Fibroblast of the aortic adventitia (primary cell): ENCODE results near the gene GOLGA6L7. TPM values are rescaled to one million over a fixed set of nuclear protein-coding genes. Genes with fewer than 3 reads are reported as not detected.
"Not testable (repeated sequence)": the region's sequence is repeated elsewhere in the genome, so short reads cannot be mapped to it uniquely, and the experiment has no call there.

ENCODE experiments used
- DNase-seq: peaks from one replicate; pipeline ENCODE4 v3.0.0-alpha.2; 2010; ENCODE audit warnings: low read depth
- H3K4me3 ChIP-seq: 2 replicates; pipeline ENCODE4 v1.5.1; 2011; ENCODE audit warnings: low read depth, mild to moderate bottlenecking, control low read depth, low read length, moderate library complexity
- total RNA-seq: library from RNA; depleted of rRNA; stranded (reverse); fragments of >200 nt; gene quantifications from 2 replicates; pipeline ENCODE4 v1.2.3, GENCODE V29; 2012; ENCODE audit warnings: low replicate concordance
- TF ChIP-seq, protein P1 (sequence below): IDR thresholded peaks from 2 replicates; pipeline ENCODE4 v1.5.1; 2011; ENCODE audit warnings: mild to moderate bottlenecking, low read length, control low read depth, inconsistent platforms; ENCODE audit not compliant: insufficient read depth

The GOLGA6L7 gene
- total RNA-seq, 1 donor: not detected

DNA sequence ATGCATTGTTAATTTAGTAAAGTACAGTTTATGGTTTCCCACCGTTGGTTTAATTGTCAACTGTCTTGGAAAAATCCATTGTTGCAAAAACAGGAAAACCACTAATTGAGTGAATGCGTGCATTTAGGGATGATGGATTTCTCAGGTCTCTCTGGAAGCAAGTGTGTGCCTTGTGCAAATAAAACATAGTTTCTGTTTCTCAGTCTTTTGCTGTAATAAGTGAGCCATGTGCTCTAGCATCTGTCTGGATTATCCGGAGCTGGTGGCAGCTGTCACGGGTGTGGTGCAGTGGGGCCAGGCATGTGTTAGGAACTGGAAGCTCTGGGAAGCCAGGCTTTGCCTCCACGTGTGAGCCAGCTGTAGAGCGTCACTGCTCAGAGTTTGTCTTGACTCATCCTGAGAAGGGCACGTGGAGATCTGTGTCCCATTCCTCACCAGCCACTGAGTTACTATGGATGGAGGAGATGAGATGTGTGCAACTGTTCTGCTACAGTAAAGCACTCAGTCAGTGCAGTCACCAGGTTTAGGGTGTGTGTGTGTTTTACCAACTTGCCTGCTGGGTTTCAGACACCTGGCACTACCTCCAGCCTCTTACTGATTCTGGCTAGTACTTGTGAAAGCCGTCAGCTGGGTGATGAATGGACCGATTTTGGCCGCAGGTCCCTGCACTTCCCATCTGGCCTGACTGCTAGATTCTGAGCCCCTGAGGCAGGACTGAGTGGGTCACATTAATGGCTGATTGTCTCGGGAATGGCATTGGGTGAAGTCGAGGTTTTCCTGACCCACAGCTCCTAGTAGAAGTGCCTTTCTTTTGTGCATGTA lies 44.6 kb upstream of the GOLGA6L7 start:
- TF ChIP-seq, protein P1, sequence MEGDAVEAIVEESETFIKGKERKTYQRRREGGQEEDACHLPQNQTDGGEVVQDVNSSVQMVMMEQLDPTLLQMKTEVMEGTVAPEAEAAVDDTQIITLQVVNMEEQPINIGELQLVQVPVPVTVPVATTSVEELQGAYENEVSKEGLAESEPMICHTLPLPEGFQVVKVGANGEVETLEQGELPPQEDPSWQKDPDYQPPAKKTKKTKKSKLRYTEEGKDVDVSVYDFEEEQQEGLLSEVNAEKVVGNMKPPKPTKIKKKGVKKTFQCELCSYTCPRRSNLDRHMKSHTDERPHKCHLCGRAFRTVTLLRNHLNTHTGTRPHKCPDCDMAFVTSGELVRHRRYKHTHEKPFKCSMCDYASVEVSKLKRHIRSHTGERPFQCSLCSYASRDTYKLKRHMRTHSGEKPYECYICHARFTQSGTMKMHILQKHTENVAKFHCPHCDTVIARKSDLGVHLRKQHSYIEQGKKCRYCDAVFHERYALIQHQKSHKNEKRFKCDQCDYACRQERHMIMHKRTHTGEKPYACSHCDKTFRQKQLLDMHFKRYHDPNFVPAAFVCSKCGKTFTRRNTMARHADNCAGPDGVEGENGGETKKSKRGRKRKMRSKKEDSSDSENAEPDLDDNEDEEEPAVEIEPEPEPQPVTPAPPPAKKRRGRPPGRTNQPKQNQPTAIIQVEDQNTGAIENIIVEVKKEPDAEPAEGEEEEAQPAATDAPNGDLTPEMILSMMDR: no peak
- DNase-seq: no peak

DNA sequence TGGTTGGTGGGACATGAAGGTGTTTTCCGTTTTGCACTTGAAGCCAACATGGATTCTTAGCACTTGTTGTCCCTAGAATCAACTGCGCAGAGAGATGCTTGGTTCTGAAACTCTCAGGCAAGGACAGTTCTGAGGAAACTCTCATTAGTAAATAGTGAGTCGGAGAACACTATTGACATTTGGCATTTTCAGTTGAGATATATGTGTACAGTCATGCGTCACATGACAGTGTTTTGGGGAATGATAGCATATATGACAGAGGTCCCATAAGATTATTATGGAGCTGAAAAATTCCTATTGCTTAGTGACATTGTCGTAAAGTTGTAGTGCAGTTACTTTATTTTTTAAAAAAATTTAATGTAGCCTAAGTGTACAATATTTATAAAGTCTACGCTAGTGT lies 43.1 kb upstream of the GOLGA6L7 start:
- TF ChIP-seq, protein P1: no peak
- no peak overlapping the region for H3K4me3 ChIP-seq
- no peak for DNase-seq

More for the DNA sequence above, 44.6 kb upstream of the GOLGA6L7 start:
- H3K4me3 ChIP-seq: no peak overlapping the region

DNA sequence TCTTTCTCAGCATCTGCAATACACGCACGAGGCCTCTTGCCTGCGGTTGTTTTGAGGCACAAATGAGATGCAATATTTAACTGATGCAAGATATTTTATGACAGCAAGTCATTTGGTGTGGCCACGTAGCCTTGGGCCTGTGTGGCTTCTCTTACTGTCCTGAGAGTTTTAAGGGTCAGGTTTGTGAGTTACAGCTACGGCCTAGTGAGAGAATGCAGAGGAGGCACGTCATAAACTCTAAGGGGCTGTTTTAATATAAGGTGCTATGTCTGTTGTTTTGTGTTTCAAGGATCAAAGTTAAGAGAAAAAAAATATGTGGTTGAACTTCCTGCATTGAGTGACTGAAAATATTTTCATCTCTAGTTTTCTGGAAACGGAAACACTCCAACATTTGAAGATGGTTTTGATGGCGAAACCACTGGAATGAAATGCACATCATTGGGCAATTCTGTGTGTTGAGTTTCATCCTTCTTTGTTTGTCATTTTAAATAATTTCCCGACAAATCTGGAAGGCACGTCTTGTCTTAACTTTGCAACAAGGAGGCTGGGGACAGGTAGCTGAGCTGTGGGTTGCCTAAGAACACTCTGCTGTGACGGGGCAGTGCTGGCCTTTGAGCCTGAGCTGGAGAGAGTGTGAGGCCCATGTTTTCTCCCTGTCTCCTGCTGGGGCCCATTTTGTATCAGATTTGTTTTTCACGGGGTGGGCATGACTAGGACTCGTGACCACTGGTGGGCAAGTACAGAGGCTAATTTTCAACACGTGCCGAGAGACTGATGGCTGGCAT lies 42.5 kb upstream of the GOLGA6L7 start:
- TF ChIP-seq, protein P1: no peak
- no peak for DNase-seq
- H3K4me3 ChIP-seq: no peak overlapping the region

DNA sequence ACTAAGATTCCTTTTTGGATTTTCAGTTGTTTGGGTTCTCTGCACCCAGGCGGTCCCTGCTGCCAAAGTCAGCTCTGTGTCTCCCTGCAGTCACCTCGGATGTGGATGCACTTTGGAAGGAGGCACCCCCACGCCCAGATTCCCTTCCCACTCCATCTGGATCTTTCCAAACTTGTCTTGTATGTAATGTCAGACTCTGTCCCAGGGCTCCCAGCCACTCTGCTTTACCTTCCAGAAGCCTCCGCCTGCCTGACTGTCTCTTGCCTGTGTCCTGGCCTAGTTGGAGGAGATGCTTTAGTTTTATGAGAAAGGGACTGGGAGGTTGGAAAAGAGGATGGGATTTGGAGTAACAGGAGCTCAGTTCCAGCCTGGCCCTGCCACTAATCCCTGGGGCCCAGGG lies 41.8 kb upstream of the GOLGA6L7 start:
- H3K4me3 ChIP-seq, DNase-seq: not testable (repeated sequence)

DNA sequence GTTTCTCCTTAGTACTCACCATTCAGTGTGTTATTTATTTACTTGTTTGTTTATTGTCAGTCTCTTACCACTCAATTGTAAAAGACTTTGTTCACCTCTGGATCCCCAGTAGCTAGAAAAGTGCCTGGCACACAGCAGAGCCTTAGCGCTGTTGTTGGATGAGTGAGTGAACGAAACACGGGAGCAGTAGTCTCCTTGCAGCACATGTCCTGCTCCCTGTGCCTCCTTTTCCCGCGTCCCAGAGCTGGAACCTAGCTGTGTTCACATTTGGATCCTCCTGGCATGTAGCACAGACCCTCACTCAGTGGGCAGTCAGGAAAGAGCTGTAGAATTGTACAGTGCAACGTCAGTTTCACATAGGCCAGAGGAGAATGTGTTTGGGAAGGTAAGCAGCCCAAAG lies 41.4 kb upstream of the GOLGA6L7 start:
- not testable (repeated sequence) for H3K4me3 ChIP-seq, DNase-seq

DNA sequence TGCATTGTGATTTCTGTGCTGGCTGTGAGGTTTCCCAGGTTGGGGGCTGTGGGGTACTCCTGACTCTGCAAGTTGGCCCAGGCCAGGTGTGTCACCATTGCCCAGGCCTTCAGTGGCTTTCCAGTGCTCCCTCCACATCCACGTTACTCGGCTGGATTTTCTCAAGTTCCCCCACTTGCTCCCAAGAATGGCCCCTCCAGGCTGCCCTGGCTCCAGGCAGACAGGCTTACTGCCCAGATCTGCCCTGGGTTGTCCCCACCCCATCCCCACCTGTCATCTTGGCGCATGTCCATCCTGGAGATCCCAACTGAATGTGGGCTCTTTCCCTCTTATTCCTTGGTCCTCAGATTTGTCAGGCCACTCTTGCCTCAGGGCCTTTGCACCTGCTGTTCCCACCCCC lies 40.9 kb upstream of the GOLGA6L7 start:
- TF ChIP-seq, protein P1: no peak
- H3K4me3 ChIP-seq: no peak overlapping the region
- no peak for DNase-seq

DNA sequence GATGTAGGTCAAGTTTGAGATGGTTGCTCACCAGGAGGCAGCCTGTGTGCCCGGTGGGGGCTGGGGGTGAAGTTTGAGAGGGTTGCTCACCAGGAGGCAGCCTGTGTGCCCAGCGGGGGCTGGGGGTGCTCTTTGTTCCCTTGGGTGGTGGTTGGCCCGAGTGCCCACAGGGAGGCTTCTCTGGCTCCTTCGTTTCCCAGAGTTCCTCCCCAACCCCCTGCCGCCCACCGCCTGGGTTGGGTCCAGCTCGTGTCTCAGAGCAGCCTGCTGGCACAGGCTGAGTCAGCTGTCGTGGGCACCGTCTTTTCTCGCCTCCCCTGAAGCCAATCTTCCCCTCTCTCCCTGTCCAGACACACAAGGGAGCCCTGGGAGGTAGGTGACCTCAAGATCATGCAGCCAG lies 40.5 kb upstream of the GOLGA6L7 start:
- TF ChIP-seq, protein P1: no peak

More for the DNA sequence above, 40.5 kb upstream of the GOLGA6L7 start:
- no peak for DNase-seq
- H3K4me3 ChIP-seq: no peak overlapping the region
